Activated CD4-positive, alpha-beta T cell treated with anti-CD3 and anti-CD28 coated beads, Interleukin-2, amount 50 U/mL, for 1 hour (primary cell): ENCODE data around the gene BCO1.

Source experiments
- DNase-seq: peaks from one replicate; pipeline ENCODE4 v3.0.0-alpha.2; 2020

The BCO1 gene

GRCh38 chr16:81232740-81233367, 5.6 kb upstream of the BCO1 start:
- DNase-seq = no peak

DNA sequence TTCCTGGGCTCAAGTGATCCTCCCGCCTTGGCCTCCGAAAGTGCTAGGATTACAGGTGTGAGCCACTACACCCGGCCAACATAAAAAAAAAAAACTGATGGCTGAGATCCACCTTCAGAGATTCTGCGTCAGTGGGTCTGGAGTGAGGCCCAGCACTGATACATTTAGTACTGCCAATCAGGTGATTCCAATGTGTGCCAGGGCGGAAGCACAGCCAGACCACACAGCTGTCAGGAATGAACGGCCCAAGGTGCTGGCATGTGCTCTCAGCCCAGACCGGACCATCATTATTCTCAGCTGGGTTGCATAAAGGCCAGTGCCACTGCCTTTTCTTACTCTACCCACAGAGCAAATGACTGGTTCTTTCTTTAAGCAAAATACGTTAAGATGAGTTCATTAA, 1.2 kb upstream of the BCO1 start:
- no peak for DNase-seq

DNA sequence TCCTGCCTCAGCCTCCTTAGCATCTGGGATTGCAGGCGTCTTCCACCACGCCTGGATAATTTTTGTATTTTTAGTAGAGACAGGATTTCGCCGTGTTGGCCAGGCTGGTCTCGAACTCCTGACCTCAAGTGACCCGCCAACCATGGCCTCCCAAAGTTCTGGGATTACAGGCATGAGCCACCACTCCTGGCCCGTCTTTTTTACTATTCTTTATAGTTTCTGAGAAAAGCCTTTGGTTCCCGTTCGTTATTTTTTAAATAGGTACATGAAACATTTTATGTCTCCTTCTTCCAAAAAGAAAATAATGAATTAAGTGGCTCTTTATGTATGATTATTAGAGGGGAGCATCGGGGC, 570 bp upstream of the BCO1 start:
- DNase-seq = no peak

DNA sequence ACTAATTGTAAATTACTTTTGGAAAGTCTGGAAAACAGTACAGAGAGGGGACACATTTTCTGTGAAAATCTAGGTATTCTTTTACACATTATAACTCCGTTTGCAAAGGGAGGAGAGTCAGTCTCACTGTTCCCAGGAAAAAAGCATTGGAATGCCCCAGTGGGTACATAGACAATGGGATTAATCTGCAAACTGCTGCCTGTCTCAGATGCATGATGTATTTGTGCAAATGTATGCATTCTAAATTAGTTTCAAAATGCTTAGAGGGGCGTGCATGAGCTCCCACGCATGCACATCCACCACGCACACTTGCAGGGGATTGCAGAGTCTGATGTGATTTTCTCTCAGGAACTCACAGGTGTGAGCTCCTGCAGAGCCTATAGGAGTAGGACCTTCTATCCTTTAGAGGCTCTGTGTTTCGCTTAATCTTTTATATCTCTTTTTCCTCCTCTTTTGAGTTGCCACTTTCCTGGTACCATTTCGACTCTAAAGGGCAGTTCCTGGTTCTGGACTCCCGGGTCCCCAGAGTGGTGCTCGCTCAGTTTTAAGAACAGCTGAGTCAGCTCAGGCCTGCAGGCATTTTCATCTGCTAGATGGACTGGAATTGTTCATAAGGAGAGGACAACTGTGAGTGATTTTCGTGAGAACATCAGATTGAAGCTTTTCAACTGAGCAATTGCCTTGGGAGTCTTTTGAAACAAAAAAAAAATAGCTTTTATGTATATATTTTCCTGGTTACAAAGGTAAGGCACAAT, 1.1 kb downstream of the BCO1 start:
- DNase-seq = no peak

DNA sequence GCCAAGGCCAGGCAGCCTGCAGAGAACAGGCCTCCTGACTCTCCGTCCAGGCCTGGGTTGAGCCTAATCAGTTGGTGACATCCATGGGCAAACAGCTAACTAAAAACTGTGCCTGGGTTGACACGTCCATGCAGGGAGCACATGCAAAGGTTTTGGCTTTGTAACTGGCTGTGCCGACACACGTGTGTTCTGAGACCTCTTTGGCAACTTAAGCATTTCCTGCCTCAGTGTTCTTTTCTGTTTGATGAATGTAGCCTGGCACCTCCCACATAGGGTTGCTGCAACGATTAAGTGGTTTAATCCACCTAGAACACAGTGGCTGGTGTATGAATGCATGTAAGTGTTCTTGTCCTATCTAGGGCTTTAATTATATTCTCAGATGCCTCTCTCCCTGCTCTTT, 3.2 kb downstream of the BCO1 start:
- DNase-seq = no peak

DNA sequence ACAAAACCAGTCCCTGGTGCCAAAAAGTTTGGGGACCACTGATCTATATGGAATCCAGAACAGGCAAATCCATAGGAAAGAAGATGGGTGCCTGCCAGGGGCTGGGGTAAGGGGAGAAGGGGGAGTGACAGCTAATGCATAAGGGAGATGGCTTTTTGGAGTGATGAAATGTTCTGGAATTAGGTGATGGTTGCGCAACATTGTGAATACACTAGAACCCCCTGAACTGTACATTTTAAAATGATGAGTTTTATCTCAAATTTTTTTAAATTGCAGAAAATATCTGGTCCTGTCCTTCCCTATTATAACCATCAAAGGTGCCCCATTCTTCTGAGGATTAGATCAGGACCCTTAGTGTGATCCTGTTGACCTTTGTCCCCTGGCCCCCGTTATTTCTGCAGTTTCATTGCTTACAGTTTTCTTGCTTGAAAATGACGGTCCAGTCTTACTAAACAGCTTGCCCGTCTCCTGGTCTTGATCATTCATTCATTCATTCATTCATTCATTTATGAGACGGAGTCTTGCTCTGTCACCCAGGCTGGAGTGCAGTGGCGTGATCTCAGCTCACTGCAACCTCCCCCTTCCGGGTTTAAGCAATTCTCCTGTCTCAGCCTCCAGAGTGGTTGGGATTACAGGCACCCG, 4.6 kb downstream of the BCO1 start:
- DNase-seq = no peak

- DNase-seq = no peak
These were observed 5.5 kb downstream of the BCO1 start for GRCh38 chr16:81243942-81244341.

GRCh38 chr16:81251871-81252270, 13.4 kb downstream of the BCO1 start:
- no peak for DNase-seq

- no peak for DNase-seq
These were observed 14.7 kb downstream of the BCO1 start for GRCh38 chr16:81253141-81253540.

DNA sequence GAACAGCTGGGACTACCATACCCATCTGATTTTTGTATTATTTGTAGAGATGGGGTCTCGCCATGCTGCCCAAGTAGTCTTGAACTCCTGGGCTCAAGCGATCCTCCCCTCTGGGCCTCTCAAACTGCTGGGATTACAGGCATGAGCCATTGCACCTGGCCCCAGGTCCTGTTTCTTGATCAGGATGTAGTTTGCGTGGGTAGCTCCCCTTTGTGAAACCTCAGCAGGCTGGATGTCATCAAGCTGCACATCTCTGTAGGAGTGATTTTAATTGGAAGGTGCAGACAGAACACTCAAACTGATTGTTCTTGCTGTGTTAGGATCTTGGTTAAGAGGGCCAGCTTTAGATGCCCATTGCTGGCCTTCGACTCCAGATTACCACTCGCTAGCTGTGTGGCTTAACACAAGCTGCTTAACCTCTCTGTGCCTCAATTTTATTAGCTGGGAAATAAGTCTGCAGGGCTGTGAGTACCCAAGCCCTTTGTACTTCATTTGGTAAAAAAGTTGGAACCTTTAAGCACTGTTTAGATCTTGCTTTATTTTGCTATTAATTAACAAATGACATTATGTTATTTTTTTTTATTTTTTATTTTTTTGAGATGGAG, 16.5 kb downstream of the BCO1 start:
- DNase-seq = no peak

GRCh38 chr16:81259916-81260315, 21.4 kb downstream of the BCO1 start:
- no peak for DNase-seq

GRCh38 chr16:81261049-81261648, 22.7 kb downstream of the BCO1 start:
- peak; percentile 1 for DNase-seq

DNA sequence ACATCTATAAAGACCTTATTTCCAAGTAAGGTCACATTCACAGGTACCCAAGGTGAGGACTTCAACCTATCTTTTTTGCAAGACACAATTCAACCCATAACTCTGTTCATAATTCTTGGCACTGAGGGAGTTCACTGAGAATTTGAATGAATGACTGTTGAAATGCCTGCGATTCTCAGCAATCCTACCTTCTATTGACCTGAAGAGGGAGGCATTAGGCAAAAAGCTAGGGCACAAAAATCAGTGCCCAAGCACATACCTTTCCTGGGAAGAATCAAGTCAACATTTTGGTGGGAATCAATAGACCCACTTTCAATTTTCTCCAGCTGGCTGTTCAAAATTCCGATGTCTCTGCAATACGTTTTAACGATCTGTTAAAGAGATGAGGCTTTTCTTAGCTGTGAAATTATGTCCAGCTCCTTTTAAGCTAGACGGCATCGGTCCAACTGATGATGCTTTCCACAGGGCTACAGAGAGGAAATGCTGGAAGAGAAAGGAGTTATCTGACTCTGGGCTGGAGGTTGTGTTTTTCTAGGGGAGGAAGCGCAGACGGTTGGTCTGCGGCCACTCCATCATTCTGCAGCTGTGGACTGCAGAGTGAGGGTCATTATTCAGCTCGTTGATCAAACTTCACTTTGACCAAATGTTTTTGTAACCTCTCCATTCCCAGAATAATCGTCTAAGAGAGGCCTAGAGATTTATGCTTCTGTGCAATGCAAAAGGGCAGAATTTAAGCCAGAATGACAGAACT, 25.2 kb downstream of the BCO1 start:
- no peak for DNase-seq

GRCh38 chr16:81264386-81264785, 25.9 kb downstream of the BCO1 start:
- no peak for DNase-seq

DNA sequence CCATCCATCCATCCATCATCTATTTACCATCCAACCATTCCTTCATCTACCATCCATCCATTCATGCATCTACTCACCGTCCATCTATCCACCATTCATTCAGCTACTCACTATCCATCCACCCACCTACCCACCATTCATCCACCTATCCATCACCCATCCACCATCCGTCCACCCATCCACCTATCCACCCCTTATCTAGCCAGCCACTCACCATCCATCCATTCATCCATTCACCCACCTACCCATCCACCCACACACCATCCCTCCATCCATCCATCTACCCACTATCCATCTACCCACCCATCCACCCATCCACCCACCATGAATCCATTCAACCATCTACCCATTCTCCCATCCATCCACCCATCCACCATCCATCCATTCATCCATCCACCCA, 26.6 kb downstream of the BCO1 start:
- no peak for DNase-seq

GRCh38 chr16:81265658-81266451, 27.4 kb downstream of the BCO1 start:
- DNase-seq = no peak

- no peak for DNase-seq
These were observed 28.2 kb downstream of the BCO1 start for GRCh38 chr16:81266680-81267095.

DNA sequence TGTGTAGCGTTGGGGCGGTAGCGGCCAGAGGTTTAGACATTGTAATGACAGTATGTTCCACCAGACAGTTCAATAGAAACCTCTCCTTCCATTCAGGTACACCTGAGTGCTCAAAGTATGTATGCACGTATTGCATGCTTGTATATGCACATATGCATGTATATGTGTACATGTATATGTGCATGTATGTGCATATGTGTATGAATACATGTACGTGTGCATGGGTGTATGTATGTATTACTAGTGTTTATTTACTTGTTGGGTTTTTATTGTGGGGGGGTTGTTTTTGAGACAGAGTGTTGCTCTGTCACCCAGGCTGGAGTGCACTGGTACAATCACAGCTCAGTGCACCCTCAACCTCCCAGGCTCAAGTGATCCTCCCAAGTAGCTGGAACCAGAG, 30.0 kb downstream of the BCO1 start:
- DNase-seq = no peak

DNA sequence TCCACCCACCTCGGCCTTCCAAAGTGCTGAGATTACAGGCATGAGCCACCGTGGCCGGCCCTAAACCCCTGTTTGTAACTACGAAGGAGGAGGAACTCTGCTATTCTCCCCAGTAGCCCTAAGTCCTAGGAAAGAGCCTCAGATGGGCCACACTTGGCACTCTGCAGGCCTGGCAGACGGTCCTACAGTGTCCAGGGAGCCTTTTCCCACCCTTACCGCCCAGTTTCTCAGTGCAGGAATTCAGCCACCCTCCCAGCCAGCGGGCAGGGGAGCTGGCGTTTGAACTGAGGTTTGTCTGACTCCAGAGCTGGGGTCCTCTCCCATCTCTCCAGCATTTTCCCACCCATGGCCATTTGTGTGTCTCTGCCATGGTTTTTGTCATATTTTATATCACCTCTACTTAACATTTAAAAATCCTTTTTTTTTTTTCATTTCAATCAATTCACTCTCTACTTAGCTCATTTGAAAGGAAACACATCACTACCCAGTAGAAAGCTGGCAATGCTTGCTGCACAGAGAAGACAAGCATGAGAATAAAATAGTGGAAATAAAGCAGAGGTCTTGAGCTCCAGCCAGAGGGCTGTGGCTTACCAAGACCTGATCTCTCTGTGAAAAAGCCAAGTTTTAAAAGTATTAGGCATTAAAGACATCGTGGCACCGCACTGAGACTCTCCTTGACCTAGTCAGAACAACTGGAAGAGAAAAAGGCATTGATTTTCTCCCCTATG, 34.9 kb downstream of the BCO1 start:
- DNase-seq = no peak

DNA sequence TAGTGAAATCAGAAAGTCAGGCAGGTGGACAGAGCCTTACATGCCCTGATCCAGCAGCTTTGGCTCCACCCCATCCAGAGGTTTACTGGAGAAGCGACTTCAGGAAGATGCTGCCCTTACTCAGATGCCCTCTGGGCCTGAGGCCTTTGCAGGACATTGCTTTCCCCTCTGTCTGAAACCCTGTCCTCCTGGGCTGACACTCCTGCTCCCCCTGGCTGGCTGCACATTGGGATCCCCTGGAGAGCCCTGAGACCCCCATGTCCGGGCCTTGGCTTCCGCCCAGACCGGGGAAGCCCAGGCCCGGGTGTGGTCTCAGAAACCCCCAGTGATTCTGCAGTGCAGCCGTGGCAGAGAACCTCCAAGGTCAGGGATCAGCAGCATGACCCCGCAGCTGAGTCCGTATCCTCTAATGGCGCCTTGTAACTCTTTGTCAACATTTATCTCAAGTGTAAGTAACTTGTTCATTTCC, 36.6 kb downstream of the BCO1 start:
- DNase-seq = no peak

DNA sequence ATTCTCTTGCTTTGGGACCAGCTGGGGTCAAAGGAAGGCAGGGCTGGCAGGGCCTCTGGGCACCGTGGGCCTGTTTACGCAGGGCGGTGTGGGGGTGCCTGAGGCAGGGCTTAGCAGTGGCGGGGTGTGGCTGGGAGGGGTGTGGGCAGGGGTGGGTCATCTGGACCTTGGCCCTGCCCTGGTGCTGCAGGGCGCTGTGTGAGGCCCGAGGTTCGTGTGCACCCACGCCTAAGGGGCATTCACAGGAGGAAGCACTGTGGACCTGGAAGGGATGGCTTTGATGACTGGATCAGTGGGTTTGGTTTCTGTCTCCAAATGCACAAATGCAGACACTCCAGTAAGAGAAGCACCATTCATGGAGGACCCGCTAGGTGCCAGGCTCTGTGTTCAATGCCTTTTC, 37.3 kb downstream of the BCO1 start:
- DNase-seq = no peak
